ENCODE measurements around the gene SUPT3H.

Gene SUPT3H

GRCh38 chr6:45275358-45275757 lies 102.4 kb downstream of the SUPT3H start:
- no peak overlapping the region for H3K27ac ChIP-seq
- TF ChIP-seq, protein P1, sequence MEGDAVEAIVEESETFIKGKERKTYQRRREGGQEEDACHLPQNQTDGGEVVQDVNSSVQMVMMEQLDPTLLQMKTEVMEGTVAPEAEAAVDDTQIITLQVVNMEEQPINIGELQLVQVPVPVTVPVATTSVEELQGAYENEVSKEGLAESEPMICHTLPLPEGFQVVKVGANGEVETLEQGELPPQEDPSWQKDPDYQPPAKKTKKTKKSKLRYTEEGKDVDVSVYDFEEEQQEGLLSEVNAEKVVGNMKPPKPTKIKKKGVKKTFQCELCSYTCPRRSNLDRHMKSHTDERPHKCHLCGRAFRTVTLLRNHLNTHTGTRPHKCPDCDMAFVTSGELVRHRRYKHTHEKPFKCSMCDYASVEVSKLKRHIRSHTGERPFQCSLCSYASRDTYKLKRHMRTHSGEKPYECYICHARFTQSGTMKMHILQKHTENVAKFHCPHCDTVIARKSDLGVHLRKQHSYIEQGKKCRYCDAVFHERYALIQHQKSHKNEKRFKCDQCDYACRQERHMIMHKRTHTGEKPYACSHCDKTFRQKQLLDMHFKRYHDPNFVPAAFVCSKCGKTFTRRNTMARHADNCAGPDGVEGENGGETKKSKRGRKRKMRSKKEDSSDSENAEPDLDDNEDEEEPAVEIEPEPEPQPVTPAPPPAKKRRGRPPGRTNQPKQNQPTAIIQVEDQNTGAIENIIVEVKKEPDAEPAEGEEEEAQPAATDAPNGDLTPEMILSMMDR (conservative IDR thresholded peaks at IDR 0.05) = no peak
- TF ChIP-seq ZFX (IDR thresholded peaks at IDR 0.05) = no peak

DNA sequence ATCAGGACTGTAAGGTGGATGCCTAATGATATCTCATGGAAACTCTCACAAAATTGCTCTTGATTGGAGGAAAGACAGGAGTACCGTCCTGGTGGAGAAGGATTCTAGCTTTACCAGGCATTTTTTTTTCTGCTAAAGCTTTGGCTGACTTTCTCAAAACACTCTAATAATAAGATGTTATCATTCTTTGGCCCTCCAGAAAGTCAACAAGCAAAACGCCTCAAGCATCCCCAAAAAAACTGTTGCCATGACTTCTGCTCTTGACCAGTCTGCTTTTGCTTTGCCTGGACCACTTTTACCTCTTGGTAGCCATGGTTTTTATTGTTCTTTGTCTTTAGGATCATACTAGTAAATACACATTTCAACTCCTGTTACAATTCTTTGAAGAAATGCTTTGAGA lies 105.1 kb downstream of the SUPT3H start:
- TF ChIP-seq ZFX (IDR thresholded peaks at IDR 0.05) = no peak
- TF ChIP-seq, protein P1 (conservative IDR thresholded peaks at IDR 0.05) = no peak
- H3K27ac ChIP-seq = no peak overlapping the region

- TF ChIP-seq, protein P1 (conservative IDR thresholded peaks at IDR 0.05) = no peak
- no peak for TF ChIP-seq ZFX (IDR thresholded peaks at IDR 0.05)
- no peak overlapping the region for H3K27ac ChIP-seq
Measured at GRCh38 chr6:45265246-45265645, 112.5 kb downstream of the SUPT3H start.

GRCh38 chr6:45260696-45261095 lies 117.0 kb downstream of the SUPT3H start:
- TF ChIP-seq, protein P1 (conservative IDR thresholded peaks at IDR 0.05) = no peak
- no peak for TF ChIP-seq ZFX (IDR thresholded peaks at IDR 0.05)
- H3K27ac ChIP-seq = no peak overlapping the region

- H3K27ac ChIP-seq = no peak overlapping the region
- no peak for TF ChIP-seq ZFX (IDR thresholded peaks at IDR 0.05)
- TF ChIP-seq, protein P1 (conservative IDR thresholded peaks at IDR 0.05) = no peak
Measured at GRCh38 chr6:45256697-45257695, 120.7 kb downstream of the SUPT3H start.

DNA sequence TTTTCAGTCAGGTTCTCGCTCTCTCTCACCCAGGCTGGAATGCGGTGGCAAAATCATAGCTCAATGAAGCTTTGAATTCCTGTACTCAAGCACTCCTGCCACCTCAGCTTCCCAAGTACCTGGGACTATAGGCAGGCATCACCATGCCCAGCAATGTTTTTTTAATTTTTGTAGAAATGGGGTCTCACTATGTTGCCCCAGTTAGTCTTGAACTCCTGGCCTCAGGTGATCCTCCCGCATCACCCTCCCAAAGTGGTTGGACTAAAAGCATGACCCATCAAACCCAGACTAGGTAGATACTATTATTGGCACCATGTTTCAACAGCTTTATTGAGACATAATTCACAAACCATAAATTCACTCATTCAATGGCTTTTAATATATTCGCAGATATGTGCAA lies 122.3 kb downstream of the SUPT3H start:
- H3K27ac ChIP-seq = no peak overlapping the region
- no peak for TF ChIP-seq ZFX (IDR thresholded peaks at IDR 0.05)
- TF ChIP-seq, protein P1 (conservative IDR thresholded peaks at IDR 0.05) = no peak

GRCh38 chr6:45254253-45254652 lies 123.5 kb downstream of the SUPT3H start:
- no peak overlapping the region for H3K27ac ChIP-seq
- TF ChIP-seq ZFX (IDR thresholded peaks at IDR 0.05) = no peak
- TF ChIP-seq, protein P1 (conservative IDR thresholded peaks at IDR 0.05) = no peak
